ENCODE data around the gene ZNF136. TPM values are rescaled to one million over a fixed set of nuclear protein-coding genes. Genes with fewer than 3 reads are reported as not detected.

Gene ZNF136
- total RNA-seq, 1 donor from 2014 or later: 12.4 TPM

DNA sequence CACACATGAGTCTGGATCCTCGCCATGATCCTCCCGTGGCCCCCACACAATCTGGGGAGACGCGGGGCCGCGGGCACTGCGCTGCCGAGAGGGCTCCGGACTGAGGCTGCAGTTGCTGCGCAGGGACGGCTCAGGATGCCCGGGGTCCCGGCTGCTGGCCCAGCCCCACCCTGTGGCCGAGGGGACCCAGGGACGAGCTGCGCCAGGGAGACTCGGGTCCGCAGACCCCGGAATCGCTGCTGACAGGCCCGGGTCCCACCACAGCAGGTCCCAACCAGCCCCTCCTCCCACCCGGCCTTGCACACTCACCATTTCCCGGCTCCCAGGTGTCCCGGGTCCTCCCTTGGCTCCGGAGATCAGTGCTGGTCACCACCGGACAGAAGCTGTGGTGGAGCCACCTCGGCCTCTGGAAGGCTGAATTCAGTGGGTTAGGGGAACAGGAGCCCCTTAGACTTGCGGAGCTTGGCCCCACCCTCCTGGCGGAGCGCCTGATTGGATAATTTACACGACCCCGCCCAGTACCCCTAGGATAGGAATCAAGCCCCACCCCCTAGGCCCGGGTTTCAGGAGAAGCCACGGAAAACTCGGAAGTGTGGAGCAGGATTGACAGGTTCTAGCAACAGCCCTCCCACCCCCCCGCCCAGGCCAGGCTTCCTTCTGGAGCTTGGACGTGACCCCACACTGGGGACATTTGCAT is 74.4 kb downstream of the ZNF136 start:
- no peak for TF ChIP-seq CTCF (IDR thresholded peaks at IDR 0.05; ENCODE audit: unreplicated experiment)
- Mint-ChIP-seq H3K36me3 (ENCODE audit: low read depth, unreplicated experiment) (peaks cover 44% of the 10 kb centered on the region), H3K4me1 (ENCODE audit: unreplicated experiment) (no peaks in the 10 kb centered on the region), H3K9me3 (ENCODE audit: unreplicated experiment) (peaks cover 38% of the 10 kb centered on the region), H3K4me3 (ENCODE audit: unreplicated experiment) (no peak overlapping the region), H3K27me3 (ENCODE audit: unreplicated experiment) (peaks cover 2% of the 10 kb centered on the region), H3K27ac (ENCODE audit: unreplicated experiment) (no peak overlapping the region)
- no peak for DNase-seq (ENCODE audit: low spot score)

Other genes starting within 250 kb of the ZNF136 start
- 0.18 TPM for gene ZNF700, start 238.0 kb upstream of the ZNF136 start, total RNA-seq (ENCODE audit: unreplicated experiment)
- not detected for gene ZNF763, start 198.1 kb upstream of the ZNF136 start, total RNA-seq (ENCODE audit: unreplicated experiment)
- gene ZNF433, start 127.4 kb upstream of the ZNF136 start, total RNA-seq (ENCODE audit: unreplicated experiment): 0.21 TPM
- gene ZNF878, start 110.1 kb upstream of the ZNF136 start, total RNA-seq (ENCODE audit: unreplicated experiment): not detected
- gene ZNF844, start 98.4 kb upstream of the ZNF136 start, total RNA-seq (ENCODE audit: unreplicated experiment): 0.15 TPM
- 6.2 TPM for gene ZNF20, start 22.7 kb upstream of the ZNF136 start, total RNA-seq (ENCODE audit: unreplicated experiment)
- 26.7 TPM for gene ZNF625, start 6.4 kb upstream of the ZNF136 start, total RNA-seq (ENCODE audit: unreplicated experiment)
- 7.0 TPM for gene ZNF44, start 131.8 kb downstream of the ZNF136 start, total RNA-seq (ENCODE audit: unreplicated experiment)
- gene ZNF563, start 170.5 kb downstream of the ZNF136 start, total RNA-seq (ENCODE audit: unreplicated experiment): 1.2 TPM
- 4.0 TPM for gene ZNF442, start 202.6 kb downstream of the ZNF136 start, total RNA-seq (ENCODE audit: unreplicated experiment)
- 4.9 TPM for gene ZNF799, start 238.2 kb downstream of the ZNF136 start, total RNA-seq (ENCODE audit: unreplicated experiment)